Urinary bladder (tissue), 4 donors: ENCODE data around the gene PMP22. TPM values are rescaled to one million over a fixed set of nuclear protein-coding genes. Genes with fewer than 3 reads are reported as not detected.
"Not testable (repeated sequence)": the region's sequence is repeated elsewhere in the genome, so short reads cannot be mapped to it uniquely, and the experiment has no call there.

Source experiments
- DNase-seq: peaks from one replicate; pipeline ENCODE4 v3.0.0-alpha.2; 2015; ENCODE audit errors: extremely low spot score
- H3K27ac ChIP-seq: one replicate; pipeline ENCODE4 v1.5.1; 2013; ENCODE audit warnings: low read depth, mild to moderate bottlenecking, moderate library complexity
- H3K36me3 ChIP-seq: one replicate; pipeline ENCODE4 v1.6.1; 2013; ENCODE audit warnings: mild to moderate bottlenecking, moderate library complexity; ENCODE audit not compliant: insufficient read depth
- H3K4me1 ChIP-seq: one replicate; pipeline ENCODE4 v1.6.1; 2013; ENCODE audit warnings: mild to moderate bottlenecking, moderate library complexity; ENCODE audit not compliant: insufficient read depth
- H3K4me3 ChIP-seq: one replicate; pipeline ENCODE4 v1.5.1; 2013; ENCODE audit warnings: low read depth, low read length
- WGBS: extraction: QIAGEN DNeasy Blood & Tissue Kit; methylation state at CpG from one replicate; pipeline ENCODE4 v1.1.7; 2013; 5-methylcytosine and 5-hydroxymethylcytosine counted together
- polyA plus RNA-seq: library from polyadenylated mRNA; stranded (reverse); fragments of 200-250 nt; gene quantifications from one replicate; pipeline ENCODE4 v1.2.3, GENCODE V29; 2013
- total RNA-seq: library from RNA; depleted of rRNA; stranded (reverse); fragments of >200 nt; gene quantifications from one replicate; pipeline ENCODE4 v1.2.3, GENCODE V29; 2014
- donor health status: healthy with polysubstance abuse.
- donor health status: healthy.

PMP22 gene
- total and polyA plus RNA-seq, 2 donors = 191 to 314 TPM

GRCh38 chr17:15233971-15234370, 31.2 kb downstream of the PMP22 start:
- WGBS = 86% methylated on average over 7 of the region's 7 CpGs
- no peak for DNase-seq
- Histone ChIP-seq H3K27ac (no peak overlapping the region), H3K36me3 (peaks cover 3% of the 10 kb centered on the region), H3K4me1 (no peaks in the 10 kb centered on the region), H3K4me3 (no peak overlapping the region)

GRCh38 chr17:15233022-15233805, 31.9 kb downstream of the PMP22 start:
- no peaks in the 10 kb centered on the region for H3K4me1 ChIP-seq
- no peak overlapping the region for H3K27ac ChIP-seq
- no peak overlapping the region for H3K4me3 ChIP-seq
- WGBS = 81% methylated on average over 4 of the region's 4 CpGs
- H3K36me3 ChIP-seq = peaks cover 3% of the 10 kb centered on the region
- DNase-seq = no peak

GRCh38 chr17:15232517-15232915, 32.6 kb downstream of the PMP22 start:
- Histone ChIP-seq H3K4me1 (no peaks in the 10 kb centered on the region), H3K36me3 (peaks cover 3% of the 10 kb centered on the region)
- WGBS = 59% methylated on average over 3 of the region's 3 CpGs

GRCh38 chr17:15231851-15232516, 33.1 kb downstream of the PMP22 start:
- no peaks in the 10 kb centered on the region for H3K36me3 ChIP-seq
- H3K4me1 ChIP-seq = no peaks in the 10 kb centered on the region
- no peak for DNase-seq
- H3K4me3 ChIP-seq = no peak overlapping the region
- WGBS = 94% methylated on average over 12 of the region's 12 CpGs
- H3K27ac ChIP-seq = no peak overlapping the region

More at GRCh38 chr17:15232517-15232915, 32.6 kb downstream of the PMP22 start:
- DNase-seq = no peak
- Histone ChIP-seq H3K27ac (no peak overlapping the region), H3K4me3 (no peak overlapping the region)

GRCh38 chr17:15230866-15231265, 34.3 kb downstream of the PMP22 start:
- Histone ChIP-seq H3K4me3 (no peak overlapping the region), H3K27ac (no peak overlapping the region), H3K36me3 (no peaks in the 10 kb centered on the region), H3K4me1 (no peaks in the 10 kb centered on the region)
- no peak for DNase-seq
- 93% methylated on average over 18 of the region's 18 CpGs for WGBS

- H3K4me3 ChIP-seq, H3K4me1 ChIP-seq, H3K36me3 ChIP-seq, H3K27ac ChIP-seq, DNase-seq: not testable (repeated sequence)
- 86% methylated on average over 3 of the region's 3 CpGs for WGBS
These were observed 43.3 kb downstream of the PMP22 start for GRCh38 chr17:15221827-15222226.

GRCh38 chr17:15220785-15221184, 44.3 kb downstream of the PMP22 start:
- WGBS = 39% methylated on average over 2 of the region's 2 CpGs
- no peak for DNase-seq
- Histone ChIP-seq H3K4me1 (no peaks in the 10 kb centered on the region), H3K27ac (no peak overlapping the region), H3K4me3 (no peak overlapping the region), H3K36me3 (no peaks in the 10 kb centered on the region)

- no peaks in the 10 kb centered on the region for H3K4me1 ChIP-seq
- 94% methylated on average over 2 of the region's 2 CpGs for WGBS
- H3K4me3 ChIP-seq = no peak overlapping the region
- no peak overlapping the region for H3K27ac ChIP-seq
- no peak for DNase-seq
- no peaks in the 10 kb centered on the region for H3K36me3 ChIP-seq
These were observed 48.6 kb downstream of the PMP22 start for GRCh38 chr17:15216481-15216880.

GRCh38 chr17:15213381-15214087, 51.6 kb downstream of the PMP22 start:
- no peak for DNase-seq
- Histone ChIP-seq H3K36me3 (no peaks in the 10 kb centered on the region), H3K27ac (no peak overlapping the region), H3K4me1 (no peaks in the 10 kb centered on the region), H3K4me3 (no peak overlapping the region)
- WGBS = 83% methylated on average over 5 of the region's 5 CpGs

- Histone ChIP-seq H3K4me1 (no peaks in the 10 kb centered on the region), H3K4me3 (no peak overlapping the region), H3K36me3 (no peaks in the 10 kb centered on the region), H3K27ac (no peak overlapping the region)
- no peak for DNase-seq
- 75% methylated on average over 1 of the region's 1 CpG for WGBS
These were observed 54.9 kb downstream of the PMP22 start for GRCh38 chr17:15210247-15210646.

- DNase-seq, H3K4me1 ChIP-seq, H3K27ac ChIP-seq, H3K36me3 ChIP-seq, H3K4me3 ChIP-seq: not testable (repeated sequence)
- 94% methylated on average over 2 of the region's 2 CpGs for WGBS
These were observed 62.1 kb downstream of the PMP22 start for GRCh38 chr17:15203062-15203461.

GRCh38 chr17:15200574-15200973, 64.6 kb downstream of the PMP22 start:
- H3K4me3 ChIP-seq, H3K4me1 ChIP-seq, H3K27ac ChIP-seq, DNase-seq, H3K36me3 ChIP-seq: not testable (repeated sequence)
- WGBS = 96% methylated on average over 2 of the region's 2 CpGs

- 96% methylated on average over 3 of the region's 3 CpGs for WGBS
- Histone ChIP-seq H3K4me3 (no peak overlapping the region), H3K36me3 (no peaks in the 10 kb centered on the region), H3K27ac (no peak overlapping the region), H3K4me1 (no peaks in the 10 kb centered on the region)
- DNase-seq = no peak
These were observed 67.9 kb downstream of the PMP22 start for GRCh38 chr17:15197229-15197628.

- no peak for DNase-seq
- H3K27ac ChIP-seq = no peak overlapping the region
- no peak overlapping the region for H3K4me3 ChIP-seq
- no peaks in the 10 kb centered on the region for H3K36me3 ChIP-seq
- 61% methylated on average over 1 of the region's 1 CpG for WGBS
- H3K4me1 ChIP-seq = no peaks in the 10 kb centered on the region
These were observed 70.3 kb downstream of the PMP22 start for GRCh38 chr17:15194859-15195277.
